ENCODE measurements around the gene GNL3.
"Not testable (repeated sequence)": the region's sequence is repeated elsewhere in the genome, so short reads cannot be mapped to it uniquely, and the experiment has no call there.

GNL3 gene

DNA sequence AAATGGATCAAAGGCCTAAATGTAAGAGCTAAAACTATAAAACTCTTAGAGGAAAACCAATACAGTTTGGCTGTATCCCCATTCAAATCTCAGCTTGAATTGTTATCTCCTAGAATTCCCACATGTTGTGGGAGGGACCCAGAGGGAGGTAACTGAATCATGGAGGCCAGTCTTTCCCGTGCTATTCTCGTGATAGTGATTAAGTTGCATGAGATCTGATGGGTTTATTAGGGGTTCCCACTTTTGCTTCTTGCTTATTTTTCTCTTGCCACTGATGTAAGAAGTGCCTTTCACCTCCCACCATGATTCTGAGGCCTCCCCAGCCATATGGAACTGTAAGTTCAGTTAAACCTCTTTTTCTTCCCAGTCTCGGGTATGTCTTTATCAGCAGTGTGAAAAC lies 9.6 kb upstream of the GNL3 start:
- H2BK120ac ChIP-seq (ENCODE audit: low read depth, low read length); H3K9me3 ChIP-seq (ENCODE audit: control insufficient read depth, low read length); H3K4me2 ChIP-seq (ENCODE audit: low read length, poor library complexity, severe bottlenecking); H4K8ac ChIP-seq (ENCODE audit: low read length); H2BK5ac ChIP-seq (ENCODE audit: low read depth, low read length, poor library complexity, severe bottlenecking); H2BK12ac ChIP-seq (ENCODE audit: low read length in 2 of 2); H3K14ac ChIP-seq (ENCODE audit: low read length in 2 of 2); H3K23ac ChIP-seq (ENCODE audit: low read length in 2 of 2); H3K27me3 ChIP-seq (ENCODE audit: control insufficient read depth in 1 of 2, insufficient read depth in 1 of 2, low read length in 2 of 2); H2AFZ ChIP-seq (ENCODE audit: low read depth, low read length); H2AK5ac ChIP-seq (ENCODE audit: low read length, severe bottlenecking); H3K18ac ChIP-seq (ENCODE audit: low read depth in 1 of 2, low read length in 2 of 2); H3K4me1 ChIP-seq (ENCODE audit: control insufficient read depth, insufficient read depth, low read depth, low read length); H4K91ac ChIP-seq (ENCODE audit: low read length); H3K27ac ChIP-seq (ENCODE audit: low read length, poor library complexity, severe bottlenecking); DNase-seq; H3K4me3 ChIP-seq (ENCODE audit: insufficient read depth in 1 of 2, low read depth in 1 of 2, low read length in 2 of 2); H3K4ac ChIP-seq (ENCODE audit: low read depth in 1 of 2, low read length in 2 of 2); H3K9ac ChIP-seq (ENCODE audit: low read length); H2BK15ac ChIP-seq (ENCODE audit: low read depth, poor library complexity, severe bottlenecking): not testable (repeated sequence)
- H3K79me1 ChIP-seq (replicated peaks; ENCODE audit: low read length, poor library complexity, severe bottlenecking) = peaks cover 17% of the 10 kb centered on the region
- 96% methylated on average over 3 of the region's 3 CpGs for WGBS
- H3K36me3 ChIP-seq (ENCODE audit: control insufficient read depth in 1 of 2, insufficient read depth in 2 of 2, low read depth in 1 of 2, low read length in 2 of 2) = peaks cover 16 to 67% of the 10 kb centered on the region in 2 experiments

DNA sequence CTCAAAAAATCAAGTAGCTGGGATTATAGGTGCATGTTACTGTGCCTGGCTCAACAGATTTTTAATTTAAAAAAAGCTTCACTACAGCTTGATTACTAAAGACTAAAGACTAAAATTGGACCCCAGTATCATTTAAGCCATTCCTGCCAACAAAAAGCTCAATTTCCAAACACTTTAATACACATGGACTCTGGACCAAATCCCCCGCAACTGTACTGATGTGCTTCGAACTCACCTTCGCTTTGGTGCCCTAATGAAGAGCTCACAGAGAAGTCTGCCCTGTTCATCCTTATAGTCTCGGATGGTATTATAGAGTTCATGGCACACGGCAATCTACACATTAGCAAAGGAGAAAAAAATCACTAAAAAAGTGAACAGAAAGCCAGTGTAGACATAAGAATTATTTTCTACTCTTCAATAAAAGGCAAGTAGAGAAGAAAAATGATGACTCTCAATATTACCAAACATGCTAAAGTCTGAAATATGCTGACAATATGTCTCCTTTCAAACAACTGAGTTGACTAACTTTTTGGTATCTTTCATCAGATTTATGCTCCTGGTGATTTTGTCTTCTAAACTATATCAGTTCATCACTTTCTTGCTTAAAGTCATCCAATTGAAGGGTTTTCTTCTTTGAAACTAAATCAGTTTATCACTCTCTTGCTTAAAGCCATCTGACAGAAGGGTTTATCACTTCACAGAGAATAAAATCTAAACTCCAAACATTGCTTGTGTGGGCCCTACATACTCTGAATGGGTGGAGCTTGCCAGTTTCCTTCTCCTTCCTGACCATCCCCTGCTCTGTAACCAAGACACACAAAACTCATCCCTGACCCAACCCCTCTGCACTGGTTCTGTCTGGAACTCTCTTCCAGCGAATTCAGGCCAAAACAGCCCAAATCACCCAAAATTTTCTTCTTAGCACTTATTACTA lies 7.3 kb upstream of the GNL3 start:
- no peak overlapping the region for H2BK5ac ChIP-seq (ENCODE audit: low read depth, low read length, poor library complexity, severe bottlenecking)
- no peak overlapping the region for H3K4me3 ChIP-seq (ENCODE audit: insufficient read depth in 1 of 2, low read depth in 1 of 2, low read length in 2 of 2)
- H3K14ac ChIP-seq (ENCODE audit: low read length in 2 of 2) = no peak overlapping the region
- no peak overlapping the region for H2BK15ac ChIP-seq (ENCODE audit: low read depth, poor library complexity, severe bottlenecking)
- H3K4ac ChIP-seq (ENCODE audit: low read depth in 1 of 2, low read length in 2 of 2) = no peak overlapping the region
- H2AK5ac ChIP-seq (ENCODE audit: low read length, severe bottlenecking) = no peak overlapping the region
- peaks cover 13 to 54% of the 10 kb centered on the region in 2 experiments for H3K36me3 ChIP-seq (ENCODE audit: control insufficient read depth in 1 of 2, insufficient read depth in 2 of 2, low read depth in 1 of 2, low read length in 2 of 2)
- H3K4me2 ChIP-seq (ENCODE audit: low read length, poor library complexity, severe bottlenecking) = no peak overlapping the region
- H3K79me1 ChIP-seq (replicated peaks; ENCODE audit: low read length, poor library complexity, severe bottlenecking) = peaks cover 14% of the 10 kb centered on the region
- H3K27me3 ChIP-seq (ENCODE audit: control insufficient read depth in 1 of 2, insufficient read depth in 1 of 2, low read length in 2 of 2) = no peaks in the 10 kb centered on the region
- H4K8ac ChIP-seq (ENCODE audit: low read length) = no peak overlapping the region
- no peaks in the 10 kb centered on the region for H3K9me3 ChIP-seq (ENCODE audit: control insufficient read depth, low read length)
- 97% methylated on average over 4 of the region's 6 CpGs for WGBS
- DNase-seq = no peak
- no peak overlapping the region for H3K18ac ChIP-seq (ENCODE audit: low read depth in 1 of 2, low read length in 2 of 2)
- no peak overlapping the region for H2BK12ac ChIP-seq (ENCODE audit: low read length in 2 of 2)
- H2AFZ ChIP-seq (ENCODE audit: low read depth, low read length) = no peak overlapping the region
- H3K4me1 ChIP-seq (ENCODE audit: control insufficient read depth, insufficient read depth, low read depth, low read length) = peaks cover 2% of the 10 kb centered on the region
- no peak overlapping the region for H4K91ac ChIP-seq (ENCODE audit: low read length)
- no peak overlapping the region for H3K23ac ChIP-seq (ENCODE audit: low read length in 2 of 2)
- no peak overlapping the region for H3K27ac ChIP-seq (ENCODE audit: low read length, poor library complexity, severe bottlenecking)
- H3K9ac ChIP-seq (ENCODE audit: low read length) = peak overlapping the region; percentile 45
- H2BK120ac ChIP-seq (ENCODE audit: low read depth, low read length) = no peak overlapping the region

DNA sequence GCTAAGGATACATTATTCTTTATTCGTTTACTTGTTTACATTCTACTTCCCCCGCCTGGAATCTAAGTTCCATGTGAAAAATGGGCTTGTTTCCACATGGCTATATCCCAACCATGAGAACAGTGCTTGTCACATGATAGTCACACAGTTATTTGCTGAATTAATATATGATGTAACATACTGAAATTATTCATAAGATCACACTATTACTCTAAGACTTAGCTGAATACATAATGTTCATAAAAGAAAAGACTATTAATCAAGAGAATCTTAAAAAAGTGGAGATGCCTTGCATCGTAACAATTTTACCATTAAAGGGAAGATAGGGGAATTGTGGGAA lies 6.7 kb upstream of the GNL3 start:
- H2AFZ ChIP-seq (ENCODE audit: low read depth, low read length) = no peak overlapping the region
- no peak overlapping the region for H2AK5ac ChIP-seq (ENCODE audit: low read length, severe bottlenecking)
- peaks cover 12 to 54% of the 10 kb centered on the region in 2 experiments for H3K36me3 ChIP-seq (ENCODE audit: control insufficient read depth in 1 of 2, insufficient read depth in 2 of 2, low read depth in 1 of 2, low read length in 2 of 2)

DNA sequence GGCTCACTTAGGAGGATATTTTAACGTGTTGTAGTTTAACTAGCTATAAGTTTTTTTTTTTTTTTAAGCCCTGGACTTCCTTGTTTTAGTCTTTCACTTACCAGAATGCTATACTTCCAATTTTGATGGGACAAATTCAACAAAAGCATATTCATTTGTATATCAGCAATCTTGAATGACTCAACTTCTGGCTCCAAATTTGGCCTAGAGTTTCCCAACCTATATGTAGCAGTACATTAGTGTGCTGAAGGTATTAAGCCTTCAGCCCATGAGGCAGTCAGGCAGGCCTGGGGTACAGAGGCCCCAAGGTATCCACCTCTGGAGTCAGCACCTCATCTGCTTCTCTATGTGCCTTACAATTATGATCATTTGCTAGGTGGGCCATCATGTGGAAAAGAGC lies 6.0 kb upstream of the GNL3 start:
- no peak overlapping the region for H2BK12ac ChIP-seq (ENCODE audit: low read length in 2 of 2)
- H3K27me3 ChIP-seq (ENCODE audit: control insufficient read depth in 1 of 2, insufficient read depth in 1 of 2, low read length in 2 of 2) = no peaks in the 10 kb centered on the region
- DNase-seq = no peak
- no peak overlapping the region for H2BK120ac ChIP-seq (ENCODE audit: low read depth, low read length)
- no CpG with 5 or more reads among the region's 1 CpG for WGBS
- H3K14ac ChIP-seq (ENCODE audit: low read length in 2 of 2) = no peak overlapping the region
- H3K4ac ChIP-seq (ENCODE audit: low read depth in 1 of 2, low read length in 2 of 2) = no peak overlapping the region
- H4K91ac ChIP-seq (ENCODE audit: low read length) = no peak overlapping the region
- no peak overlapping the region for H3K4me2 ChIP-seq (ENCODE audit: low read length, poor library complexity, severe bottlenecking)
- no peak overlapping the region for H2BK15ac ChIP-seq (ENCODE audit: low read depth, poor library complexity, severe bottlenecking)
- no peak overlapping the region for H3K27ac ChIP-seq (ENCODE audit: low read length, poor library complexity, severe bottlenecking)
- no peak overlapping the region for H3K18ac ChIP-seq (ENCODE audit: low read depth in 1 of 2, low read length in 2 of 2)
- H2AK5ac ChIP-seq (ENCODE audit: low read length, severe bottlenecking) = no peak overlapping the region
- H3K36me3 ChIP-seq (ENCODE audit: control insufficient read depth in 1 of 2, insufficient read depth in 2 of 2, low read depth in 1 of 2, low read length in 2 of 2) = peaks cover 11 to 52% of the 10 kb centered on the region in 2 experiments
- peaks cover 14% of the 10 kb centered on the region for H3K79me1 ChIP-seq (replicated peaks; ENCODE audit: low read length, poor library complexity, severe bottlenecking)
- H3K9me3 ChIP-seq (ENCODE audit: control insufficient read depth, low read length) = no peaks in the 10 kb centered on the region
- H2AFZ ChIP-seq (ENCODE audit: low read depth, low read length) = no peak overlapping the region
- H3K23ac ChIP-seq (ENCODE audit: low read length in 2 of 2) = no peak overlapping the region
- no peak overlapping the region for H3K4me3 ChIP-seq (ENCODE audit: insufficient read depth in 1 of 2, low read depth in 1 of 2, low read length in 2 of 2)
- H3K4me1 ChIP-seq (ENCODE audit: control insufficient read depth, insufficient read depth, low read depth, low read length) = peaks cover 4% of the 10 kb centered on the region
- no peak overlapping the region for H2BK5ac ChIP-seq (ENCODE audit: low read depth, low read length, poor library complexity, severe bottlenecking)
- H3K9ac ChIP-seq (ENCODE audit: low read length) = no peak overlapping the region
- H4K8ac ChIP-seq (ENCODE audit: low read length) = no peak overlapping the region

More for the DNA sequence above, 6.7 kb upstream of the GNL3 start:
- 98% methylated on average over 3 of the region's 3 CpGs for WGBS
- H3K4me3 ChIP-seq (ENCODE audit: insufficient read depth in 1 of 2, low read depth in 1 of 2, low read length in 2 of 2) = no peak overlapping the region
- no peak overlapping the region for H3K4me2 ChIP-seq (ENCODE audit: low read length, poor library complexity, severe bottlenecking)
- no peak overlapping the region for H4K8ac ChIP-seq (ENCODE audit: low read length)
- no peak overlapping the region for H3K4ac ChIP-seq (ENCODE audit: low read depth in 1 of 2, low read length in 2 of 2)
- no peak overlapping the region for H3K14ac ChIP-seq (ENCODE audit: low read length in 2 of 2)
- no peak overlapping the region for H3K18ac ChIP-seq (ENCODE audit: low read depth in 1 of 2, low read length in 2 of 2)
- H3K9ac ChIP-seq (ENCODE audit: low read length) = peak overlapping the region; percentile 45
- no peak overlapping the region for H4K91ac ChIP-seq (ENCODE audit: low read length)
- no peak overlapping the region for H2BK15ac ChIP-seq (ENCODE audit: low read depth, poor library complexity, severe bottlenecking)
- H2BK120ac ChIP-seq (ENCODE audit: low read depth, low read length) = no peak overlapping the region
- H3K23ac ChIP-seq (ENCODE audit: low read length in 2 of 2) = no peak overlapping the region
- H3K4me1 ChIP-seq (ENCODE audit: control insufficient read depth, insufficient read depth, low read depth, low read length) = peaks cover 4% of the 10 kb centered on the region
- no peak overlapping the region for H2BK5ac ChIP-seq (ENCODE audit: low read depth, low read length, poor library complexity, severe bottlenecking)
- no peaks in the 10 kb centered on the region for H3K27me3 ChIP-seq (ENCODE audit: control insufficient read depth in 1 of 2, insufficient read depth in 1 of 2, low read length in 2 of 2)
- no peak overlapping the region for H3K27ac ChIP-seq (ENCODE audit: low read length, poor library complexity, severe bottlenecking)
- H3K79me1 ChIP-seq (replicated peaks; ENCODE audit: low read length, poor library complexity, severe bottlenecking) = peaks cover 14% of the 10 kb centered on the region
- H2BK12ac ChIP-seq (ENCODE audit: low read length in 2 of 2) = no peak overlapping the region
- H3K9me3 ChIP-seq (ENCODE audit: control insufficient read depth, low read length) = no peaks in the 10 kb centered on the region
- no peak for DNase-seq

Data from mesenchymal stem cell (in vitro differentiated cells and primary cell).